Ishikawa (cell line): ENCODE results near the gene WDR1.

Experiments used
- EGR1 ChIP-seq: IDR thresholded peaks from 2 replicates; pipeline ENCODE4 v1.6.1; 2012
- MAX ChIP-seq: IDR thresholded peaks from 2 replicates; pipeline ENCODE4 v1.6.1; 2012
- NFIC ChIP-seq: IDR thresholded peaks from 2 replicates; pipeline ENCODE4 v1.6.1; 2012
- YY1 ChIP-seq: IDR thresholded peaks from 2 replicates; pipeline ENCODE4 v1.6.1; 2012; ENCODE audit warnings: low read depth

GRCh38 chr4:10041036-10041435, 75.6 kb downstream of the WDR1 start:
- TF ChIP-seq NFIC (no peak), MAX (no peak), YY1 (no peak), EGR1 (no peak)
